Measurements from ENCODE around the gene CMKLR1. TPM values are rescaled to one million over a fixed set of nuclear protein-coding genes. Genes with fewer than 3 reads are reported as not detected.

The CMKLR1 gene
- total RNA-seq, 4 donors from 2014 or later, result 0.19 to 5.7 (median 2.5) TPM

DNA sequence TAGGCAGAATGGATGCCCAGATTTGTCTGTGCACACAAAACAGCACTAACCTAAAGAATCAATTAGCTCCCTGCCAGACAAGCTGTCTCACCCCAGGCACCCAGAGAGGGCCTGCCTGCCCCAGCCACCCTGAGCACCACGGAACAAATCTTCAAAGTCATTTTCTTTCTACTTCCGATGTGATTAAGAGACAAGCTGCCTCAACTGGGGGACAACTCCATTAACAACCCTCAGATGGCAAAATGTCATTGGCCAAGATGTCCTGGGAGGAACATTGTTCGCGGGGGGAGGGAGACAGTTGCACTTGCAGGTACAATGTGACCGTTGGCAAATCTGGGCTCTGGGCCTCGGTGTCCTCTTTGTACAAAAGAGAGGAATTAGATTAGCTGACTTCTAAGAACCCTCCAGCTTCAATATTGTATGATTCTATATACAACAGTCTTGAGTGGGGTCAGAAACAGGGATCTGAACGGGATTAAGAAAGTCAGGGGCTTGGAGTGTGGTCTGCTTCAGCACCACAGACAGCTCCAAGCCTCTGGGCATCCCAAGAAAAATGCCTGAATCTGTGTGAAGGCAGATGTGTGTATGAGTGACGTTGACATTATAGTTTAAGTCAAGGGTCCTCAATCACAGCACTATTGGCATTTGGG is 42.8 kb upstream of the CMKLR1 start:
- intact Hi-C loops (cut with DNase I), result no loop called here
- WGBS, 2 donors, result 46 to 54% methylated on average over 8 of the region's 8 CpGs
- Histone ChIP-seq H3K36me3 (no peaks in the 10 kb centered on the region), H3K9me3 (peaks cover 0 to 4% (median under 1%) of the 10 kb centered on the region in 3 donors), H3K27me3 (no peaks in the 10 kb centered on the region), H3K4me3 (no peak overlapping the region), H3K27ac (no peak overlapping the region), H3K4me1 (peaks cover 0 to 2% (median 0%) of the 10 kb centered on the region in 3 donors)
- DNase-seq, result no peak
- TF ChIP-seq, protein P1, sequence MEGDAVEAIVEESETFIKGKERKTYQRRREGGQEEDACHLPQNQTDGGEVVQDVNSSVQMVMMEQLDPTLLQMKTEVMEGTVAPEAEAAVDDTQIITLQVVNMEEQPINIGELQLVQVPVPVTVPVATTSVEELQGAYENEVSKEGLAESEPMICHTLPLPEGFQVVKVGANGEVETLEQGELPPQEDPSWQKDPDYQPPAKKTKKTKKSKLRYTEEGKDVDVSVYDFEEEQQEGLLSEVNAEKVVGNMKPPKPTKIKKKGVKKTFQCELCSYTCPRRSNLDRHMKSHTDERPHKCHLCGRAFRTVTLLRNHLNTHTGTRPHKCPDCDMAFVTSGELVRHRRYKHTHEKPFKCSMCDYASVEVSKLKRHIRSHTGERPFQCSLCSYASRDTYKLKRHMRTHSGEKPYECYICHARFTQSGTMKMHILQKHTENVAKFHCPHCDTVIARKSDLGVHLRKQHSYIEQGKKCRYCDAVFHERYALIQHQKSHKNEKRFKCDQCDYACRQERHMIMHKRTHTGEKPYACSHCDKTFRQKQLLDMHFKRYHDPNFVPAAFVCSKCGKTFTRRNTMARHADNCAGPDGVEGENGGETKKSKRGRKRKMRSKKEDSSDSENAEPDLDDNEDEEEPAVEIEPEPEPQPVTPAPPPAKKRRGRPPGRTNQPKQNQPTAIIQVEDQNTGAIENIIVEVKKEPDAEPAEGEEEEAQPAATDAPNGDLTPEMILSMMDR (IDR thresholded peaks at IDR 0.05), result no peak
- no peak for TF ChIP-seq POLR2A (IDR thresholded peaks at IDR 0.05)

GRCh38 chr12:108380382-108380781 is 41.3 kb upstream of the CMKLR1 start:
- peaks cover 0 to 10% (median 8%) of the 10 kb centered on the region in 3 donors for H3K9me3 ChIP-seq
- H3K4me1 ChIP-seq, result no peaks in the 10 kb centered on the region
- no peaks in the 10 kb centered on the region for H3K36me3 ChIP-seq
- DNase-seq, result no peak
- intact Hi-C loops (cut with DNase I), result no loop called here
- H3K27ac ChIP-seq, result no peak overlapping the region
- no peak for TF ChIP-seq POLR2A (IDR thresholded peaks at IDR 0.05)
- TF ChIP-seq, protein P1 (IDR thresholded peaks at IDR 0.05), result no peak
- H3K4me3 ChIP-seq, result no peak overlapping the region
- H3K27me3 ChIP-seq, result no peaks in the 10 kb centered on the region

GRCh38 chr12:108379823-108380222 is 40.7 kb upstream of the CMKLR1 start:
- Histone ChIP-seq H3K4me1 (no peaks in the 10 kb centered on the region), H3K4me3 (no peak overlapping the region), H3K36me3 (no peaks in the 10 kb centered on the region), H3K27ac (no peak overlapping the region), H3K27me3 (no peaks in the 10 kb centered on the region), H3K9me3 (peaks cover 0 to 10% (median 8%) of the 10 kb centered on the region in 3 donors)
- intact Hi-C loops (cut with DNase I), result no loop called here
- TF ChIP-seq, protein P1 (IDR thresholded peaks at IDR 0.05), result no peak
- no peak for TF ChIP-seq POLR2A (IDR thresholded peaks at IDR 0.05)
- WGBS, 2 donors, result 64 to 77% methylated on average over 4 of the region's 4 CpGs
- DNase-seq, result no peak

GRCh38 chr12:108378926-108379325 is 39.8 kb upstream of the CMKLR1 start:
- H3K27me3 ChIP-seq, result no peaks in the 10 kb centered on the region
- H3K9me3 ChIP-seq, result peaks cover 0 to 10% (median 10%) of the 10 kb centered on the region in 3 donors
- 76 to 79% methylated on average over 3 of the region's 3 CpGs for WGBS, 2 donors
- H3K4me1 ChIP-seq, result no peaks in the 10 kb centered on the region
- no peak overlapping the region for H3K4me3 ChIP-seq
- no peak overlapping the region for H3K27ac ChIP-seq
- TF ChIP-seq, protein P1 (IDR thresholded peaks at IDR 0.05), result no peak
- no peak for TF ChIP-seq POLR2A (IDR thresholded peaks at IDR 0.05)
- no peak for DNase-seq
- intact Hi-C loops (cut with DNase I), result no loop called here
- no peaks in the 10 kb centered on the region for H3K36me3 ChIP-seq

DNA sequence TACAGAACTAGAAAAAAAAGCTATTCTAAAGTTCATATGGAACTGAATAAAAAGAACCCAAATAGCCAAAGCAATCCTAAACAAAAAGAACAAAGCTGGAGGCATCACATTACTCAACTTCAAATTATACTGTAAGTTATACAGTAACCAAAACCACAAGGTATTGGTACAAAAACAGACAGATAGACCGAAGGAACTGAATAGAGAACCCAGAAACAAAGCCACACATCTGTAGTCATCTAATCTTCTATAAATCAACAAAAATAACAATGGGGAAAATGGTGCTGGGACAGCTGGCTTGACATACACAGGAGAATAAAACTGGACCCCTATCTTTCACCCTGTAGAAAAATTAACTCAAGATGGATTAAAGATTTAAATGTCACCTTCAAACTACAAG is 38.1 kb upstream of the CMKLR1 start:
- DNase-seq, result no peak
- Histone ChIP-seq H3K4me1 (no peaks in the 10 kb centered on the region), H3K9me3 (peaks cover 0 to 23% (median 10%) of the 10 kb centered on the region in 3 donors), H3K36me3 (no peaks in the 10 kb centered on the region), H3K4me3 (no peak overlapping the region), H3K27ac (no peak overlapping the region), H3K27me3 (no peaks in the 10 kb centered on the region)
- 12 to 20% methylated on average over 1 of the region's 1 CpG for WGBS, 2 donors
- intact Hi-C loops (cut with DNase I), result no loop called here
- TF ChIP-seq, protein P1 (IDR thresholded peaks at IDR 0.05), result no peak
- no peak for TF ChIP-seq POLR2A (IDR thresholded peaks at IDR 0.05)

Measured in esophagus squamous epithelium (tissue), 5 donors.